Chondrocyte (in vitro differentiated cells): ENCODE measurements around the gene WAPL. TPM values are rescaled to one million over a fixed set of nuclear protein-coding genes. Genes with fewer than 3 reads are reported as not detected.
A peak's percentile ranks its signal among the peaks of the same experiment; 100 is the strongest.

Experiments used
- DNase-seq: peaks from one replicate; pipeline ENCODE4 v3.0.0; 2021; ENCODE audit warnings: mixed read lengths, low spot score
- H3K27ac Mint-ChIP-seq: one replicate; pipeline ENCODE4 v1.8.0; 2021; ENCODE audit warnings: mild to moderate bottlenecking, moderate library complexity, mixed read lengths; ENCODE audit not compliant: unreplicated experiment
- H3K27me3 Mint-ChIP-seq: 2 replicates; pipeline ENCODE4 v1.8.0; 2021; ENCODE audit warnings: low read depth, mixed read lengths
- H3K36me3 Mint-ChIP-seq: 2 replicates; pipeline ENCODE4 v1.8.0; 2021; ENCODE audit warnings: low read depth, mixed read lengths
- H3K4me1 Mint-ChIP-seq: 2 replicates; pipeline ENCODE4 v1.8.0; 2021; ENCODE audit warnings: low read depth, mild to moderate bottlenecking, mixed read lengths
- H3K4me3 Mint-ChIP-seq: one replicate; pipeline ENCODE4 v1.8.0; 2021; ENCODE audit warnings: mild to moderate bottlenecking, moderate library complexity, mixed read lengths; ENCODE audit not compliant: unreplicated experiment
- H3K9me3 Mint-ChIP-seq: 2 replicates; pipeline ENCODE4 v1.8.0; 2021; ENCODE audit warnings: low read depth, mixed read lengths
- total RNA-seq: library from RNA; stranded (reverse); gene quantifications from 3 replicates; pipeline ENCODE4 v1.2.1, GENCODE V29; 2021
- TF ChIP-seq, protein P1 (sequence below): fragments of 200-600 bp; sonication (generic); IDR thresholded peaks from 2 replicates; pipeline ENCODE4 v1.5.0; 2021; ENCODE audit warnings: antibody characterized with exemption, mild to moderate bottlenecking, moderate library complexity

WAPL gene
- total RNA-seq, 1 donor from 2014 or later = 29.1 TPM

DNA sequence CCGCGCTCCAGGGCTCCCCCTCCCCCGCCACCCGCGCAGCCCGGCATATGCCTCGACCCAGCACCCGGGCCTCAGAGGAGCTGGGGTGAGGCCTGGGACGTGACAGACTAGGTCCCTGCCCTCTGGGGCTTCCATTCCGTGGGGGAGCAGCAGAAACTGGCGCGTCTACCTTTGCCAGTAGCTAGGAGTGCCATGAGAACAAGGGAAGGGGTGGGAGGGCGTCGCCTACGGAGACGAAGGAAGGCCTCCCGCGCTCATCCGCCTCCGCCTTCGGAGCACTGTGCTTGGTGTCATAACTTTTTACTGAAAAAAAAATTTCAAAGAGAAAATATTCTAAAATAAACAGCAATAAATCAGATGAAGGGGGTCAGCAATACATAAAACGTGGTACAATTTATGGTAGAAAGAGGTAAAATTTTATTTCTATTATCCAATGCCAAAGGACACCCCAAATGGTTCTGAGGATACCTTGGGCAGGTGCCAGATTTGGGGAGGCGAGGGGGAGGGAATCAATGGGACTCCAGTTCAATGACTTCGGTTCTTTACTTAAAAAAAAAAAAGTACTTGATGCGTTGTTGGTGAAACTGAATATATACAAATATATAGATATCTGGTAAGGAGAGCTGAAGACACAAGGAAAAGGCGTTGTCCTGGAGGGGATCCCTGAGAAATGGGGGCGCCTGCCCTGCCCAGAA, 119.9 kb downstream of the WAPL start:
- Mint-ChIP-seq H3K4me1 (peaks cover 27% of the 10 kb centered on the region), H3K27ac (peak overlapping the region; percentile 46), H3K27me3 (no peaks in the 10 kb centered on the region), H3K4me3 (peak overlapping the region; percentile 75), H3K36me3 (no peaks in the 10 kb centered on the region), H3K9me3 (peaks cover 3% of the 10 kb centered on the region)
- no peak for DNase-seq
- TF ChIP-seq, protein P1, sequence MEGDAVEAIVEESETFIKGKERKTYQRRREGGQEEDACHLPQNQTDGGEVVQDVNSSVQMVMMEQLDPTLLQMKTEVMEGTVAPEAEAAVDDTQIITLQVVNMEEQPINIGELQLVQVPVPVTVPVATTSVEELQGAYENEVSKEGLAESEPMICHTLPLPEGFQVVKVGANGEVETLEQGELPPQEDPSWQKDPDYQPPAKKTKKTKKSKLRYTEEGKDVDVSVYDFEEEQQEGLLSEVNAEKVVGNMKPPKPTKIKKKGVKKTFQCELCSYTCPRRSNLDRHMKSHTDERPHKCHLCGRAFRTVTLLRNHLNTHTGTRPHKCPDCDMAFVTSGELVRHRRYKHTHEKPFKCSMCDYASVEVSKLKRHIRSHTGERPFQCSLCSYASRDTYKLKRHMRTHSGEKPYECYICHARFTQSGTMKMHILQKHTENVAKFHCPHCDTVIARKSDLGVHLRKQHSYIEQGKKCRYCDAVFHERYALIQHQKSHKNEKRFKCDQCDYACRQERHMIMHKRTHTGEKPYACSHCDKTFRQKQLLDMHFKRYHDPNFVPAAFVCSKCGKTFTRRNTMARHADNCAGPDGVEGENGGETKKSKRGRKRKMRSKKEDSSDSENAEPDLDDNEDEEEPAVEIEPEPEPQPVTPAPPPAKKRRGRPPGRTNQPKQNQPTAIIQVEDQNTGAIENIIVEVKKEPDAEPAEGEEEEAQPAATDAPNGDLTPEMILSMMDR = no peak

DNA sequence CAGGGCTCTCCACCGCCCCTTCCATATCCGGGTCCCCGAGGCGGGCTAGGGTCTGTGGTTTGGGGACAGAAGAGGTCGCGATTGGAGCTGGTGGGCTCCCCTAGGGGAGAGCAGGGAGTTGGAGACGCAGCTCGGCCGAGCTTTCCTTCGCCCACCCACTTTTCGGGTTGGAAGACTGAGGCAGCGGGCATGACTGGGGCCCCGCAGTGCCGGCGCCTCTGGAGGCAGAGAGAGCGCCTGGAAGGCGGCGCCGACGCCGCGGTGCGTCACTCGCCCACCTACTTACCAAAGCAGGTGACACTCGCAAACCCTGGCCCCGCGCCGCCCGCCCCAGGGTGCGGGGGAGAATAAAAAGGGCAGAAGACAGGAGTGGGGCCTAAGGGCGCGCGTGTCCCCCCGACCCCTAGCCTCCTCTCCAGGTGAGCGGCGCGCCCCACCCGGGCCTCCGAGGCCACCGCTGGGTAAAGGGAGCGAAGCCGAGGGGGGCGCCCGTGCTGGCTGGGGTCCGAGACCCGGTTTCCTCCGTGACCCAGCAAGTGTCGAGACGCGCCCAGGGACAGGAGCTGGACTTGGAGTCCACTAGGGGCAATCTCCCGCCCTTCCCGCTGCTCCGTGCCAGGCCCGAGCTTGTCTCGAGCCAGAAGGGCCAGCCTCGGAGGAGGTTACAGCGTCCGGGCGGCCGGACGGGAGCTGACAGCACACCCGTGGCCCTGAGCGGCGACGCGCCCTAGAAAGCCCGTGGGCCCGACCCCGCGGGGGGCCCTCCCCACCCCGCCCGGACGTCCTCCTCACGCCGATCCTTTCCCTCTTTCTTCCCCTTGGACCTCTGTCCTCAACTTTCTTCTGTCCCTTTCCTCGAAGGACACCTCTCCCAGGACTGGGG, 120.6 kb downstream of the WAPL start:
- peaks cover 27% of the 10 kb centered on the region for H3K4me1 Mint-ChIP-seq

DNA sequence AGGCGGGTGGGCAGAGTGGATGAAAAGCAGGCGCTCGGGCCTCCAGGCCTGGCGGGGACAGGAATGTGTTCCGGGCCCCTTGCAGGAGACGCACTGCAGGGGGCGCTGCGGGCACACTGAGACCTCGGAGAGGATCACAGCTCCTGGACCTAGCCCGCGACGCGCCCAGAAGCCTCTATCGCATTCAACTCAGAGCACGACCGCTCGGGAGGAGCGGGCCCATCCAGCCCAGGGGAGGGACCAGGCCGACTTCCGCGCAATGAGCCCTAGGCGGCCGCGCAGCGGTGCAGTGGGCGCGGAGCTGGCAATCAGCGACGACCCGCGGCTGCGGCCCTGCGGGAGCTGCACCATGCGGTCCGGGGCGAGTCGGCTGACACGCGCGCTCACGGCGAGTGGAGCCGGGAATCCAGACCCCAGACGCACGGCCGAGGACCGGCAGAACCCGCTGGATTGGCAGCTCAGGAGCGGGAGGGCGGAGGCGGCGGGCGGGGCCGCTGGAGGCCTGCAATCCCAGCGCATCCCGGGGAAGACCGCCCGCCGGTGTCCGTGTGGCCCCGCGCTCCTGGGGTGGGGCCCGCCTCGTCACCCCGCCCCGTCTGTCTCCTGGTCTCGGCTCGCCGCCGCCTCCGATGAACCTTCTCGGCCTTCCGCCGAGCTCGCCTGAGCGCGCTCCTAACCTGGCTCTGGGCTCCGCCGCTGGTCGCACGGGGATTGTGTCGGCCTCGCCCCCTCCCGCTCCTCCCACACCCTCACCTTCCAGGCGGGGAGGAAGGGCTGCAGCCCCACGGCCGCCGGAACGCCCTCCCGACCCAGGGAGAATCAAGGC, 121.5 kb downstream of the WAPL start:
- Mint-ChIP-seq H3K9me3 (no peaks in the 10 kb centered on the region), H3K36me3 (no peaks in the 10 kb centered on the region), H3K27ac (peak overlapping the region; percentile 92), H3K4me1 (peaks cover 27% of the 10 kb centered on the region), H3K27me3 (peaks cover 4% of the 10 kb centered on the region), H3K4me3 (peak overlapping the region; percentile 75)
- peak; percentile 98 for DNase-seq
- TF ChIP-seq, protein P1 = peak; percentile 98

More for the DNA sequence above, 120.6 kb downstream of the WAPL start:
- DNase-seq = peak; percentile 91
- H3K36me3 Mint-ChIP-seq = no peaks in the 10 kb centered on the region
- H3K4me3 Mint-ChIP-seq = peak overlapping the region; percentile 75
- TF ChIP-seq, protein P1 = peak; percentile 66
- H3K27ac Mint-ChIP-seq = peak overlapping the region; percentile 76
- H3K9me3 Mint-ChIP-seq = peaks cover 3% of the 10 kb centered on the region
- H3K27me3 Mint-ChIP-seq = peaks cover 4% of the 10 kb centered on the region

DNA sequence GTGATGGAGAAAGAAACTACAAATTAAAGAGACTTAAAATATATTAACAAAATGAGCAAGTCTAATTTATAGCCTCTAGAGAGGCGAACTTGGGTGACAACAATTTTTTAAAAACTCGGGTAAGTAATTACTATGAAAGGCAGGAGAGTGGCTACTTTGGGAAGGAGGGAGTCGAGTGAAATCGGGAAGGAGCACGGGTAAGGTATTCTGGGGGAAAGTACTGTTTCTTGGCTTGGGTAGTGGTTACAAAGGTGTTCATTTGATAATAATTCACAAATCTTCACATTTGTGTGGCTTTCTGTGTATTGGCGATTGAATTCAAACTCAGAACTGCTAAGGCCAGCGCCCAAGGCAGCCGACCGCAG, 122.1 kb downstream of the WAPL start:
- Mint-ChIP-seq H3K9me3 (no peaks in the 10 kb centered on the region), H3K27me3 (peaks cover 4% of the 10 kb centered on the region), H3K4me1 (peaks cover 27% of the 10 kb centered on the region), H3K27ac (peak overlapping the region; percentile 92), H3K4me3 (peak overlapping the region; percentile 75), H3K36me3 (no peaks in the 10 kb centered on the region)
- TF ChIP-seq, protein P1 = no peak
- DNase-seq = no peak

DNA sequence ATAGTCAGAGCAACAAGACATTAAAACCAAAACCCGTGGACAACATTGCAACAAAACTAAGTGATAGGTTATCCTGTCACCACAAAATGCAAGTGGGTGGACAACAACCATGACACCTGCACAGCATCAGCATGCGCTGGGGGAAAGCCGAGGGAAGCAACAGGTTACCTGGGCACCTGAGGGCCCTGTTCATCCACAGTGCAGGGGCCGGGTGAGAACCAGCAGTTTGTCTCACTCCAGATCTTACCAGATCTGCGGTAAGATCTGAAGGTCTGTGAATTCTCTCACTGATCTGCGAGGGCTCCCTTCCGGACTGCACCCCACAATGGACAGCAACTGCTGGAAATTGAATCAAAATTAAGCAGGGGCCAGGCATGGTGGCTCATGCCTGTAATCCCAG, 124.5 kb downstream of the WAPL start:
- Mint-ChIP-seq H3K9me3 (no peaks in the 10 kb centered on the region), H3K4me1 (peaks cover 15% of the 10 kb centered on the region), H3K27ac (no peak overlapping the region), H3K36me3 (no peaks in the 10 kb centered on the region), H3K4me3 (no peak overlapping the region), H3K27me3 (peaks cover 4% of the 10 kb centered on the region)
- TF ChIP-seq, protein P1 = no peak
- DNase-seq = no peak
